ENCODE data around the gene TADA3.

- no peak for TF ChIP-seq CTCF (IDR thresholded peaks at IDR 0.05; ENCODE audit: insufficient read depth, low read length)
- no peak for TF ChIP-seq POLR2AphosphoS5 (IDR thresholded peaks at IDR 0.05; ENCODE audit: low read depth)
- no peak for TF ChIP-seq GABPA (IDR thresholded peaks at IDR 0.05; ENCODE audit: low read depth)
- TF ChIP-seq REST (IDR thresholded peaks at IDR 0.05; ENCODE audit: insufficient replicate concordance, low read depth) = no peak
- no peak for TF ChIP-seq SPI1 (IDR thresholded peaks at IDR 0.05; ENCODE audit: borderline replicate concordance, low read depth)
These were observed 28.3 kb upstream of the TADA3 start for GRCh38 chr3:9820543-9820942.
